ENCODE data around the gene SEPTIN10.

The SEPTIN10 gene

DNA sequence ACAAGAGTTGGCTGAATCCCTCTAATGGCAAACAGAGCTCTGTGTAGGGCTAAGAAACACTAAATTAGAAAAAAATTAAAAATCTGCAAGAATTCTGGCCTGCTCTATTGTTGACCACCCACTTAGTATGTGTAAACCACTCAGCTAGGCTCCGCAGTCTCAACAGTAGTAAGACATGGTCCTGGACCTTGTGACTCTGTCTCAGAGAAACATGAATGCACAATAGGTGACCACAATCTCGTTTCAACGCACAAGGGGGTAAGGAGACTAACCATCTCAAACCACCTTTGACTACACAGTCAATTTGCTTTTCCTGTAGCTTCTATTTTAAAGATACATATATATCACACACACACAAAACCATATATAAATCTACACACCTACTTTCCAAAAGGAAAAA, 16.5 kb downstream of the SEPTIN10 start (continued):
- TF ChIP-seq ZSCAN30 (tag by site-specific recombination; IDR thresholded peaks at IDR 0.05) (no peak), ZNF777 (tag by site-specific recombination; IDR thresholded peaks at IDR 0.05; ENCODE audit: borderline replicate concordance) (no peak), ZNF266 (tag by site-specific recombination; IDR thresholded peaks at IDR 0.05; ENCODE audit: low read depth) (no peak), WT1 (tag by site-specific recombination; IDR thresholded peaks at IDR 0.05) (no peak), ZNF202 (tag by site-specific recombination; IDR thresholded peaks at IDR 0.05; ENCODE audit: borderline replicate concordance) (no peak)
- TF ChIP-seq, protein P1, sequence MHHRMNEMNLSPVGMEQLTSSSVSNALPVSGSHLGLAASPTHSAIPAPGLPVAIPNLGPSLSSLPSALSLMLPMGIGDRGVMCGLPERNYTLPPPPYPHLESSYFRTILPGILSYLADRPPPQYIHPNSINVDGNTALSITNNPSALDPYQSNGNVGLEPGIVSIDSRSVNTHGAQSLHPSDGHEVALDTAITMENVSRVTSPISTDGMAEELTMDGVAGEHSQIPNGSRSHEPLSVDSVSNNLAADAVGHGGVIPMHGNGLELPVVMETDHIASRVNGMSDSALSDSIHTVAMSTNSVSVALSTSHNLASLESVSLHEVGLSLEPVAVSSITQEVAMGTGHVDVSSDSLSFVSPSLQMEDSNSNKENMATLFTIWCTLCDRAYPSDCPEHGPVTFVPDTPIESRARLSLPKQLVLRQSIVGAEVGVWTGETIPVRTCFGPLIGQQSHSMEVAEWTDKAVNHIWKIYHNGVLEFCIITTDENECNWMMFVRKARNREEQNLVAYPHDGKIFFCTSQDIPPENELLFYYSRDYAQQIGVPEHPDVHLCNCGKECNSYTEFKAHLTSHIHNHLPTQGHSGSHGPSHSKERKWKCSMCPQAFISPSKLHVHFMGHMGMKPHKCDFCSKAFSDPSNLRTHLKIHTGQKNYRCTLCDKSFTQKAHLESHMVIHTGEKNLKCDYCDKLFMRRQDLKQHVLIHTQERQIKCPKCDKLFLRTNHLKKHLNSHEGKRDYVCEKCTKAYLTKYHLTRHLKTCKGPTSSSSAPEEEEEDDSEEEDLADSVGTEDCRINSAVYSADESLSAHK (tag by site-specific recombination; IDR thresholded peaks at IDR 0.05) = no peak

DNA sequence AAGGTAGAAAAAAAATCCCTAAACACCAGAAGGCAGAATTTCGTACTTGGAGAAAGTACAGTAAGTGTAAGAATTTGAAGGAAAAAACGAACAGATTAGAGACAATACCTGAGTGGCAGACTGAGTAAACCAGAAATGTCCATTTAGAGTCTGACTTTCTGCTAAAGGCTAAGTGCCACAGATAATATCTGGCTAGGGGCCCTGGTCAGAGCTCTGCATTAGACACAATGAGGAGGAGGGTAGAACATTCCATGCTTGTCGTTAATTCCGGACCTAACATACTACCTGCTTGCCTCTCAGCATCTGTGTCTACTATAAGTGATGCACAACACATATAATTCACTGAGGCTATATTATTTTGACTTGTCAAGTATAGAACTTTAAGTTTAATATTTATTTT, 18.1 kb downstream of the SEPTIN10 start:
- POLR2A ChIA-PET = no interaction called here
- TF ChIP-seq, protein P2, sequence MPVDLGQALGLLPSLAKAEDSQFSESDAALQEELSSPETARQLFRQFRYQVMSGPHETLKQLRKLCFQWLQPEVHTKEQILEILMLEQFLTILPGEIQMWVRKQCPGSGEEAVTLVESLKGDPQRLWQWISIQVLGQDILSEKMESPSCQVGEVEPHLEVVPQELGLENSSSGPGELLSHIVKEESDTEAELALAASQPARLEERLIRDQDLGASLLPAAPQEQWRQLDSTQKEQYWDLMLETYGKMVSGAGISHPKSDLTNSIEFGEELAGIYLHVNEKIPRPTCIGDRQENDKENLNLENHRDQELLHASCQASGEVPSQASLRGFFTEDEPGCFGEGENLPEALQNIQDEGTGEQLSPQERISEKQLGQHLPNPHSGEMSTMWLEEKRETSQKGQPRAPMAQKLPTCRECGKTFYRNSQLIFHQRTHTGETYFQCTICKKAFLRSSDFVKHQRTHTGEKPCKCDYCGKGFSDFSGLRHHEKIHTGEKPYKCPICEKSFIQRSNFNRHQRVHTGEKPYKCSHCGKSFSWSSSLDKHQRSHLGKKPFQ (tag by site-specific recombination; IDR thresholded peaks at IDR 0.05) = no peak
- TF ChIP-seq KLF10 (tag by site-specific recombination; IDR thresholded peaks at IDR 0.05) (no peak), ZNF530 (tag by site-specific recombination; IDR thresholded peaks at IDR 0.05; ENCODE audit: low read depth) (no peak), GLIS2 (tag by site-specific recombination; IDR thresholded peaks at IDR 0.05) (no peak)
- TF ChIP-seq, protein P3, sequence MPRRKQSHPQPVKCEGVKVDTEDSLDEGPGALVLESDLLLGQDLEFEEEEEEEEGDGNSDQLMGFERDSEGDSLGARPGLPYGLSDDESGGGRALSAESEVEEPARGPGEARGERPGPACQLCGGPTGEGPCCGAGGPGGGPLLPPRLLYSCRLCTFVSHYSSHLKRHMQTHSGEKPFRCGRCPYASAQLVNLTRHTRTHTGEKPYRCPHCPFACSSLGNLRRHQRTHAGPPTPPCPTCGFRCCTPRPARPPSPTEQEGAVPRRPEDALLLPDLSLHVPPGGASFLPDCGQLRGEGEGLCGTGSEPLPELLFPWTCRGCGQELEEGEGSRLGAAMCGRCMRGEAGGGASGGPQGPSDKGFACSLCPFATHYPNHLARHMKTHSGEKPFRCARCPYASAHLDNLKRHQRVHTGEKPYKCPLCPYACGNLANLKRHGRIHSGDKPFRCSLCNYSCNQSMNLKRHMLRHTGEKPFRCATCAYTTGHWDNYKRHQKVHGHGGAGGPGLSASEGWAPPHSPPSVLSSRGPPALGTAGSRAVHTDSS (tag by site-specific recombination; IDR thresholded peaks at IDR 0.05) = no peak
- Histone ChIP-seq H3K36me3 (ENCODE audit: control insufficient read depth in 2 of 2, insufficient read depth in 1 of 2, low read length in 2 of 2) (no peaks in the 10 kb centered on the region; a peak in 1 of 3 replicates), H3K4me3 (ENCODE audit: low read depth, low read length) (no peak overlapping the region), H3K4me1 (ENCODE audit: control insufficient read depth, insufficient read depth, low read length) (no peaks in the 10 kb centered on the region), H3K27ac (ENCODE audit: extremely low read depth, low read depth, low read length) (no peak overlapping the region), H3K9me3 (ENCODE audit: control insufficient read depth, insufficient read depth, low read depth, low read length) (no peaks in the 10 kb centered on the region)
- CTCF ChIA-PET = interaction anchor here (0.6 to 2.4 kb wide), 4 partner anchors 11 to 50 kb away, joined by 3 to 6 read pairs (median 4); no protein-coding TSS in a partner anchor

DNA sequence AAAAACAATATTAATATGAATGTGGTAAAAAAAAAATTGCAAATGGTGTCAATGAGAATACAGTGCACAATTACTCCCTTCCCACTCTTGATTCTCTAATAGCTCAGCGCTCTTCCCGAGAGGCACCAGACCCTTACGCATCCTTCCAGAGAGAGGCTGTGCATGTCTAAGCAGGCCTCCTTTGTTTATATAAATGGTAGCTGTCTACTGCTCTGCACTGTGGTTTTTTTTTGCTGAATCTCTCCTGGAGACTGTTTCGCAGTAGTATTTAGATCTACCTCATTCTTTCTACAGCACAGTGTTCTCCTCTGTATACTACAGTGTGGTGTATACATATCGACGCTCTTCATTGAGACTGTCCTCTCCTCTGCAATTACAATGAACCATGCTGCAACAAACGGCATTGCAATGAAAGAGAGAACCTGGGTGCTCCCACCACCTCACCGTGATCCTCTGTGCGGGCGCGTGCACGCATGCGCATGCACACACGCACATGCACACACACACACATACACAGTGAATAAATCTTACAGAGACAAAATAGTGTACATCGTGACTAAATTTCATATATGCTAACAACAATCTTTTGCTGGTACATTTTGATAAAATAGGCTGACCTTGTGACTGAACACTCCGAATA, 19.4 kb downstream of the SEPTIN10 start:
- ChIA-PET CTCF (interaction anchor here (0.5 to 2.4 kb wide), 3 partner anchors 19 to 121 kb away, joined by 3 to 6 read pairs (median 3); no protein-coding TSS in a partner anchor), POLR2A (interaction anchor here (1.2 kb wide), 1 partner anchor 20 kb away, joined by 3 read pairs; the partner anchor contains the start of genes SEPTIN10 and SOWAHC)
- TF ChIP-seq ZNF830 (tag by site-specific recombination; IDR thresholded peaks at IDR 0.05; ENCODE audit: low read depth) (no peak), ZNF341 (tag by site-specific recombination; IDR thresholded peaks at IDR 0.05; ENCODE audit: low read depth) (0 out of 2 replicates have a peak, but pooled peaks have one; percentile 10), SETDB1 (IDR thresholded peaks at IDR 0.05; ENCODE audit: insufficient read length, low read length) (peak; percentile 17), TRIM28 (IDR thresholded peaks at IDR 0.05; ENCODE audit: borderline replicate concordance, low read length) (peak; percentile 73; the same call in 1 of the 2 replicates)
- Histone ChIP-seq H3K4me3 (ENCODE audit: low read depth, low read length) (no peak overlapping the region), H3K4me1 (ENCODE audit: control insufficient read depth, insufficient read depth, low read length) (no peaks in the 10 kb centered on the region), H3K36me3 (ENCODE audit: control insufficient read depth in 2 of 2, insufficient read depth in 1 of 2, low read length in 2 of 2) (no peaks in the 10 kb centered on the region; a peak in 1 of 3 replicates), H3K27ac (ENCODE audit: extremely low read depth, low read depth, low read length) (no peak overlapping the region), H3K9me3 (ENCODE audit: control insufficient read depth, insufficient read depth, low read depth, low read length) (no peaks in the 10 kb centered on the region)
